Peyer's patch (tissue), 4 donors: ENCODE measurements around the gene TTLL12. TPM values are rescaled to one million over a fixed set of nuclear protein-coding genes. Genes with fewer than 3 reads are reported as not detected.

ENCODE experiments used
- DNase-seq, 3 donors: peaks; one replicate each; pipeline ENCODE4 v3.0.0-alpha.2; 2017 to 2019
- H3K27ac ChIP-seq, 4 donors: fragments of 200-600 bp; sonication (generic); one replicate each; pipeline ENCODE4 v1.5.1; 2016 to 2019
- H3K27me3 ChIP-seq, 2 donors: fragments of 200-600 bp; sonication (generic); one replicate each; pipeline ENCODE4 v1.5.1; 2019
- H3K36me3 ChIP-seq, 3 donors: fragments of 200-600 bp; sonication (generic); one replicate each; pipeline ENCODE4 v1.5.1; 2016 to 2019
- H3K4me1 ChIP-seq, 4 donors: fragments of 200-600 bp; sonication (generic); one replicate each; pipeline ENCODE4 v1.5.1; 2016 to 2019
- H3K4me3 ChIP-seq, 4 donors: fragments of 200-600 bp; sonication (generic); 1 replicate in 3 of 4; 2 replicates in 1 of 4; pipeline ENCODE4 v1.5.1; 2016 to 2019; ENCODE audit warnings: mild to moderate bottlenecking in 1 of 4
- H3K9me3 ChIP-seq, 4 donors: fragments of 200-600 bp; sonication (generic); one replicate each; pipeline ENCODE4 v1.5.1; 2016 to 2019; ENCODE audit warnings: mild to moderate bottlenecking in 1 of 4
- CTCF ChIP-seq, 6 experiments: fragments of 450-650 bp in 4 of 6; fragments of 200-600 bp in 2 of 6; sonication (generic) in 1 of 6; IDR thresholded peaks; one replicate each; pipeline ENCODE4 v1.5.1; 2017 to 2019; ENCODE audit warnings: antibody characterized with exemption in 6 of 6, mild to moderate bottlenecking in 3 of 6, moderate library complexity in 1 of 6
- POLR2A ChIP-seq, 2 donors: fragments of 450-650 bp; IDR thresholded peaks; one replicate each; pipeline ENCODE4 v1.5.1; 2017; ENCODE audit warnings: antibody characterized with exemption in 2 of 2, mild to moderate bottlenecking in 2 of 2, moderate library complexity in 2 of 2
- total RNA-seq, 4 donors: library from RNA; depleted of rRNA; stranded (reverse); fragments of >200 nt; gene quantifications; one replicate each; pipeline ENCODE4 v1.1.0, GENCODE V29; 2016

Gene TTLL12
- total RNA-seq, 4 donors from 2014 or later: 34.7 to 77.8 (median 58.2) TPM

GRCh38 chr22:43179146-43179910 lies 7.6 kb downstream of the TTLL12 start:
- H3K36me3 ChIP-seq: peaks cover 0 to 45% (median 0%) of the 10 kb centered on the region in 3 donors

GRCh38 chr22:43177479-43177878 lies 9.5 kb downstream of the TTLL12 start:
- peaks cover 0 to 63% (median 0%) of the 10 kb centered on the region in 3 donors for H3K36me3 ChIP-seq

More at GRCh38 chr22:43179146-43179910, 7.6 kb downstream of the TTLL12 start:
- TF ChIP-seq CTCF (IDR thresholded peaks at IDR 0.05) (no peak), POLR2A (IDR thresholded peaks at IDR 0.05) (no peak)
- Histone ChIP-seq H3K27me3 (no peaks in the 10 kb centered on the region), H3K27ac (no peak overlapping the region), H3K9me3 (no peaks in the 10 kb centered on the region), H3K4me1 (peaks cover 0 to 5% (median 0%) of the 10 kb centered on the region in 4 donors), H3K4me3 (no peak overlapping the region)
- no peak for DNase-seq

GRCh38 chr22:43176090-43176489 lies 10.8 kb downstream of the TTLL12 start:
- Histone ChIP-seq H3K27ac (no peak overlapping the region), H3K4me3 (no peak overlapping the region), H3K27me3 (no peaks in the 10 kb centered on the region), H3K9me3 (no peaks in the 10 kb centered on the region), H3K36me3 (peaks cover 0 to 66% (median 0%) of the 10 kb centered on the region in 3 donors), H3K4me1 (no peaks in the 10 kb centered on the region)
- DNase-seq: no peak
- TF ChIP-seq CTCF (IDR thresholded peaks at IDR 0.05) (no peak), POLR2A (IDR thresholded peaks at IDR 0.05) (no peak)

More at GRCh38 chr22:43177479-43177878, 9.5 kb downstream of the TTLL12 start:
- no peak overlapping the region for H3K4me3 ChIP-seq
- no peaks in the 10 kb centered on the region for H3K4me1 ChIP-seq
- no peaks in the 10 kb centered on the region for H3K9me3 ChIP-seq
- no peak overlapping the region for H3K27ac ChIP-seq
- H3K27me3 ChIP-seq: no peaks in the 10 kb centered on the region
- no peak for TF ChIP-seq POLR2A (IDR thresholded peaks at IDR 0.05)
- TF ChIP-seq CTCF (IDR thresholded peaks at IDR 0.05): no peak
- DNase-seq: no peak

DNA sequence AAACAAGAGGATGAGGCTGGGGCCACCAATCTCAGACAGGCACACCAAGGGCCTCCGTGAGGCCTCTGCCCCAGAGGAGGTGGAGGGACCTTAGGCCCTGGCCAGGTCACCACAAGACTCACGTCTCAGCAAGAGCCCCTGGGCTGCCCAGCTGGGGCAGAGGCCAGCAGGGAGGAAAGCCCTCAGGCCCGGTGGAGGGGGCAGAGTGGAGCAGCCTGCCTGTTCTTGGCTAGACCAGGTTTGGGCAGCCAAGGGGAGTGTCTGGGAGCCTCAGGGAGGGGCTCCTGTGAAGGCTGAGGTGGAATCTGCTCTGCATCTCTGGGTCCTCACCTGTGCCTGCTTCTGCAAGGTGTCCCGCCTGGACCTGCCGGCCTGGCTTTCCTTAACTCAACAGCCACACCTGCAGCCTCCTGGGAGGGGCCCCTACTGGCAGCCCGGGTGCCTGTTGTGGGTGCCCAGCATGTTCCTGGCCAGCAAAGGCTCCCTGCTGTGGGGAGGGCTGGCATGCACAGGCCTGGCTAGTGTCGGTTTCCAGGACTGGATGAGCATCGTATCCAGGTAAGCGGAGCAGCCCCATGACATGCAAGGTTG lies 11.9 kb downstream of the TTLL12 start:
- peaks cover 0 to 7% (median 0%) of the 10 kb centered on the region in 4 donors for H3K4me1 ChIP-seq
- peaks cover 0 to 59% (median 0%) of the 10 kb centered on the region in 3 donors for H3K36me3 ChIP-seq
- no peak for DNase-seq

More for the DNA sequence above, 11.9 kb downstream of the TTLL12 start:
- no peak overlapping the region for H3K27ac ChIP-seq
- H3K4me3 ChIP-seq: no peak overlapping the region
- TF ChIP-seq POLR2A (IDR thresholded peaks at IDR 0.05) (no peak), CTCF (IDR thresholded peaks at IDR 0.05) (no peak)
- no peaks in the 10 kb centered on the region for H3K9me3 ChIP-seq
- no peaks in the 10 kb centered on the region for H3K27me3 ChIP-seq
